GM19455 (cell line): ENCODE measurements around the gene SLC43A3.
A peak's percentile ranks its signal among the peaks of the same experiment; 100 is the strongest.
"Not testable (repeated sequence)": the region's sequence is repeated elsewhere in the genome, so short reads cannot be mapped to it uniquely, and the experiment has no call there.

Experiments used
- ATAC-seq: cut with Tn5 transposase; IDR thresholded peaks from one replicate; pipeline ENCODE4 v1.9.1; 2021; ENCODE audit not compliant: unreplicated experiment

SLC43A3 gene

GRCh38 chr11:57407941-57408475 lies 18.9 kb downstream of the SLC43A3 start:
- ATAC-seq: no peak

GRCh38 chr11:57407010-57407920 lies 19.7 kb downstream of the SLC43A3 start:
- no peak for ATAC-seq

GRCh38 chr11:57406337-57406904 lies 20.5 kb downstream of the SLC43A3 start:
- ATAC-seq: peak; percentile 55

- no peak for ATAC-seq
Observed at GRCh38 chr11:57405271-57405860, 21.6 kb downstream of the SLC43A3 start.

- no peak for ATAC-seq
Observed at GRCh38 chr11:57403802-57404147, 23.1 kb downstream of the SLC43A3 start.

- not testable (repeated sequence) for ATAC-seq
Observed at GRCh38 chr11:57403003-57403801, 23.7 kb downstream of the SLC43A3 start.

GRCh38 chr11:57402188-57403002 lies 24.5 kb downstream of the SLC43A3 start:
- ATAC-seq: no peak

- no peak for ATAC-seq
Observed at GRCh38 chr11:57399972-57400578, 26.8 kb downstream of the SLC43A3 start.

GRCh38 chr11:57399221-57399620 lies 27.7 kb downstream of the SLC43A3 start:
- ATAC-seq: no peak

GRCh38 chr11:57397394-57397990 lies 29.4 kb downstream of the SLC43A3 start:
- ATAC-seq: no peak

GRCh38 chr11:57396744-57397143 lies 30.2 kb downstream of the SLC43A3 start:
- ATAC-seq: no peak

- ATAC-seq: no peak
Observed at GRCh38 chr11:57395905-57396623, 30.9 kb downstream of the SLC43A3 start.

- no peak for ATAC-seq
Observed at GRCh38 chr11:57394203-57394965, 32.5 kb downstream of the SLC43A3 start.

GRCh38 chr11:57392763-57393105 lies 34.2 kb downstream of the SLC43A3 start:
- ATAC-seq: no peak

- no peak for ATAC-seq
Observed at GRCh38 chr11:57392066-57392762, 34.7 kb downstream of the SLC43A3 start.

- no peak for ATAC-seq
Observed at GRCh38 chr11:57391539-57391938, 35.4 kb downstream of the SLC43A3 start.

- ATAC-seq: no peak
Observed at GRCh38 chr11:57391111-57391510, 35.8 kb downstream of the SLC43A3 start.
